ENCODE measurements around the gene IL22RA2.

IL22RA2 gene

GRCh38 chr6:137156650-137157049 lies 16.8 kb downstream of the IL22RA2 start:
- H3K36me3 ChIP-seq (ENCODE audit: control insufficient read depth, insufficient read depth, low read length) = no peaks in the 10 kb centered on the region
- H3K4me1 ChIP-seq (ENCODE audit: control insufficient read depth, insufficient read depth, low read length) = no peaks in the 10 kb centered on the region
- no peak overlapping the region for H3K4me3 ChIP-seq (ENCODE audit: insufficient read depth, low read depth, low read length)
- H3K9me3 ChIP-seq (ENCODE audit: control insufficient read depth, low read length) = no peaks in the 10 kb centered on the region
- WGBS, 2 experiments = 91 to 94% methylated on average over 1 of the region's 1 CpG
- H3K27me3 ChIP-seq (ENCODE audit: control insufficient read depth, insufficient read depth, low read length, poor library complexity, severe bottlenecking) = no peaks in the 10 kb centered on the region
- H3K27ac ChIP-seq (ENCODE audit: insufficient read depth, low read depth, low read length, poor library complexity, severe bottlenecking) = no peak overlapping the region

GRCh38 chr6:137155830-137156229 lies 17.6 kb downstream of the IL22RA2 start:
- H3K27me3 ChIP-seq (ENCODE audit: control insufficient read depth, insufficient read depth, low read length, poor library complexity, severe bottlenecking) = no peaks in the 10 kb centered on the region
- H3K4me1 ChIP-seq (ENCODE audit: control insufficient read depth, insufficient read depth, low read length) = no peaks in the 10 kb centered on the region
- 93 to 97% methylated on average over 2 of the region's 2 CpGs for WGBS, 2 experiments
- no peak overlapping the region for H3K4me3 ChIP-seq (ENCODE audit: insufficient read depth, low read depth, low read length)
- H3K36me3 ChIP-seq (ENCODE audit: control insufficient read depth, insufficient read depth, low read length) = no peaks in the 10 kb centered on the region
- H3K9me3 ChIP-seq (ENCODE audit: control insufficient read depth, low read length) = no peaks in the 10 kb centered on the region
- H3K27ac ChIP-seq (ENCODE audit: insufficient read depth, low read depth, low read length, poor library complexity, severe bottlenecking) = no peak overlapping the region

- Histone ChIP-seq H3K9me3 (ENCODE audit: control insufficient read depth, low read length) (no peaks in the 10 kb centered on the region), H3K36me3 (ENCODE audit: control insufficient read depth, insufficient read depth, low read length) (no peaks in the 10 kb centered on the region), H3K27me3 (ENCODE audit: control insufficient read depth, insufficient read depth, low read length, poor library complexity, severe bottlenecking) (no peaks in the 10 kb centered on the region), H3K27ac (ENCODE audit: insufficient read depth, low read depth, low read length, poor library complexity, severe bottlenecking) (no peak overlapping the region), H3K4me1 (ENCODE audit: control insufficient read depth, insufficient read depth, low read length) (no peaks in the 10 kb centered on the region), H3K4me3 (ENCODE audit: insufficient read depth, low read depth, low read length) (no peak overlapping the region)
- 79 to 86% methylated on average over 2 to 3 of the region's 3 CpGs for WGBS, 2 experiments
These were observed 23.4 kb downstream of the IL22RA2 start for GRCh38 chr6:137150072-137150471.

- H3K4me3 ChIP-seq (ENCODE audit: insufficient read depth, low read depth, low read length) = no peak overlapping the region
- H3K9me3 ChIP-seq (ENCODE audit: control insufficient read depth, low read length) = no peaks in the 10 kb centered on the region
- H3K36me3 ChIP-seq (ENCODE audit: control insufficient read depth, insufficient read depth, low read length) = no peaks in the 10 kb centered on the region
- H3K27me3 ChIP-seq (ENCODE audit: control insufficient read depth, insufficient read depth, low read length, poor library complexity, severe bottlenecking) = no peaks in the 10 kb centered on the region
- H3K4me1 ChIP-seq (ENCODE audit: control insufficient read depth, insufficient read depth, low read length) = no peaks in the 10 kb centered on the region
- 91 to 96% methylated on average over 1 of the region's 1 CpG for WGBS, 2 experiments
- no peak overlapping the region for H3K27ac ChIP-seq (ENCODE audit: insufficient read depth, low read depth, low read length, poor library complexity, severe bottlenecking)
These were observed 24.4 kb downstream of the IL22RA2 start for GRCh38 chr6:137149035-137149393.

GRCh38 chr6:137148306-137149034 lies 25.0 kb downstream of the IL22RA2 start:
- H3K27ac ChIP-seq (ENCODE audit: insufficient read depth, low read depth, low read length, poor library complexity, severe bottlenecking) = no peak overlapping the region
- H3K4me3 ChIP-seq (ENCODE audit: insufficient read depth, low read depth, low read length) = no peak overlapping the region
- WGBS, 2 experiments = 84 to 85% methylated on average over 2 of the region's 2 CpGs

GRCh38 chr6:137147195-137147594 lies 26.2 kb downstream of the IL22RA2 start:
- H3K4me1 ChIP-seq (ENCODE audit: control insufficient read depth, insufficient read depth, low read length) = no peaks in the 10 kb centered on the region
- no peaks in the 10 kb centered on the region for H3K36me3 ChIP-seq (ENCODE audit: control insufficient read depth, insufficient read depth, low read length)
- no peak overlapping the region for H3K4me3 ChIP-seq (ENCODE audit: insufficient read depth, low read depth, low read length)
- no peaks in the 10 kb centered on the region for H3K9me3 ChIP-seq (ENCODE audit: control insufficient read depth, low read length)
- no peak overlapping the region for H3K27ac ChIP-seq (ENCODE audit: insufficient read depth, low read depth, low read length, poor library complexity, severe bottlenecking)
- H3K27me3 ChIP-seq (ENCODE audit: control insufficient read depth, insufficient read depth, low read length, poor library complexity, severe bottlenecking) = no peaks in the 10 kb centered on the region
- 94 to 98% methylated on average over 4 of the region's 4 CpGs for WGBS, 2 experiments

More at GRCh38 chr6:137148306-137149034, 25.0 kb downstream of the IL22RA2 start:
- no peaks in the 10 kb centered on the region for H3K36me3 ChIP-seq (ENCODE audit: control insufficient read depth, insufficient read depth, low read length)
- H3K9me3 ChIP-seq (ENCODE audit: control insufficient read depth, low read length) = no peaks in the 10 kb centered on the region
- no peaks in the 10 kb centered on the region for H3K4me1 ChIP-seq (ENCODE audit: control insufficient read depth, insufficient read depth, low read length)
- no peaks in the 10 kb centered on the region for H3K27me3 ChIP-seq (ENCODE audit: control insufficient read depth, insufficient read depth, low read length, poor library complexity, severe bottlenecking)

GRCh38 chr6:137146206-137146605 lies 27.2 kb downstream of the IL22RA2 start:
- H3K27ac ChIP-seq (ENCODE audit: insufficient read depth, low read depth, low read length, poor library complexity, severe bottlenecking) = no peak overlapping the region
- H3K27me3 ChIP-seq (ENCODE audit: control insufficient read depth, insufficient read depth, low read length, poor library complexity, severe bottlenecking) = no peaks in the 10 kb centered on the region
- H3K4me3 ChIP-seq (ENCODE audit: insufficient read depth, low read depth, low read length) = no peak overlapping the region
- H3K36me3 ChIP-seq (ENCODE audit: control insufficient read depth, insufficient read depth, low read length) = no peaks in the 10 kb centered on the region
- H3K4me1 ChIP-seq (ENCODE audit: control insufficient read depth, insufficient read depth, low read length) = no peaks in the 10 kb centered on the region
- no peaks in the 10 kb centered on the region for H3K9me3 ChIP-seq (ENCODE audit: control insufficient read depth, low read length)
- 94 to 95% methylated on average over 4 of the region's 4 CpGs for whole genome bisulfite sequencing, 2 experiments

- H3K4me1 ChIP-seq (ENCODE audit: control insufficient read depth, insufficient read depth, low read length) = no peaks in the 10 kb centered on the region
- 93 to 96% methylated on average over 3 of the region's 4 CpGs for WGBS, 2 experiments
- H3K9me3 ChIP-seq (ENCODE audit: control insufficient read depth, low read length) = no peaks in the 10 kb centered on the region
- no peak overlapping the region for H3K4me3 ChIP-seq (ENCODE audit: insufficient read depth, low read depth, low read length)
- no peaks in the 10 kb centered on the region for H3K27me3 ChIP-seq (ENCODE audit: control insufficient read depth, insufficient read depth, low read length, poor library complexity, severe bottlenecking)
- no peak overlapping the region for H3K27ac ChIP-seq (ENCODE audit: insufficient read depth, low read depth, low read length, poor library complexity, severe bottlenecking)
- no peaks in the 10 kb centered on the region for H3K36me3 ChIP-seq (ENCODE audit: control insufficient read depth, insufficient read depth, low read length)
These were observed 28.0 kb downstream of the IL22RA2 start for GRCh38 chr6:137145421-137145820.

GRCh38 chr6:137136065-137136464 lies 37.4 kb downstream of the IL22RA2 start:
- Histone ChIP-seq H3K4me1 (ENCODE audit: control insufficient read depth, insufficient read depth, low read length) (no peaks in the 10 kb centered on the region), H3K27me3 (ENCODE audit: control insufficient read depth, insufficient read depth, low read length, poor library complexity, severe bottlenecking) (no peaks in the 10 kb centered on the region), H3K36me3 (ENCODE audit: control insufficient read depth, insufficient read depth, low read length) (no peaks in the 10 kb centered on the region), H3K9me3 (ENCODE audit: control insufficient read depth, low read length) (no peaks in the 10 kb centered on the region), H3K4me3 (ENCODE audit: insufficient read depth, low read depth, low read length) (no peak overlapping the region), H3K27ac (ENCODE audit: insufficient read depth, low read depth, low read length, poor library complexity, severe bottlenecking) (no peak overlapping the region)
- no CpG with 5 or more reads among the region's 1 CpG for WGBS, 2 experiments

GRCh38 chr6:137134483-137134882 lies 39.0 kb downstream of the IL22RA2 start:
- Histone ChIP-seq H3K36me3 (ENCODE audit: control insufficient read depth, insufficient read depth, low read length) (no peaks in the 10 kb centered on the region), H3K27me3 (ENCODE audit: control insufficient read depth, insufficient read depth, low read length, poor library complexity, severe bottlenecking) (no peaks in the 10 kb centered on the region), H3K27ac (ENCODE audit: insufficient read depth, low read depth, low read length, poor library complexity, severe bottlenecking) (no peak overlapping the region), H3K4me1 (ENCODE audit: control insufficient read depth, insufficient read depth, low read length) (no peaks in the 10 kb centered on the region), H3K9me3 (ENCODE audit: control insufficient read depth, low read length) (no peaks in the 10 kb centered on the region), H3K4me3 (ENCODE audit: insufficient read depth, low read depth, low read length) (no peak overlapping the region)
- no CpG with 5 or more reads among the region's 1 CpG for WGBS, 2 experiments

- Histone ChIP-seq H3K27me3 (ENCODE audit: control insufficient read depth, insufficient read depth, low read length, poor library complexity, severe bottlenecking) (no peaks in the 10 kb centered on the region), H3K4me3 (ENCODE audit: insufficient read depth, low read depth, low read length) (no peak overlapping the region), H3K4me1 (ENCODE audit: control insufficient read depth, insufficient read depth, low read length) (no peaks in the 10 kb centered on the region), H3K9me3 (ENCODE audit: control insufficient read depth, low read length) (no peaks in the 10 kb centered on the region), H3K27ac (ENCODE audit: insufficient read depth, low read depth, low read length, poor library complexity, severe bottlenecking) (no peak overlapping the region), H3K36me3 (ENCODE audit: control insufficient read depth, insufficient read depth, low read length) (no peaks in the 10 kb centered on the region)
- WGBS, 2 experiments = 91 to 94% methylated on average over 3 of the region's 3 CpGs
These were observed 40.3 kb downstream of the IL22RA2 start for GRCh38 chr6:137133122-137133521.
